Stimulated activated CD8-positive, alpha-beta memory T cell treated with anti-CD3 and anti-CD28 coated beads, Interleukin-7, amount 100 ng/mL, for 48 hours (primary cell): Measurements from ENCODE around the gene PPFIBP1.
"Not testable (repeated sequence)": the region's sequence is repeated elsewhere in the genome, so short reads cannot be mapped to it uniquely, and the experiment has no call there.

ENCODE experiments used
- DNase-seq, 2 donors: peaks; one replicate each; pipeline ENCODE4 v3.0.0-alpha.2; 2020; ENCODE audit warnings: low read depth in 1 of 2; ENCODE audit errors: extremely low read depth in 1 of 2

PPFIBP1 gene

DNA sequence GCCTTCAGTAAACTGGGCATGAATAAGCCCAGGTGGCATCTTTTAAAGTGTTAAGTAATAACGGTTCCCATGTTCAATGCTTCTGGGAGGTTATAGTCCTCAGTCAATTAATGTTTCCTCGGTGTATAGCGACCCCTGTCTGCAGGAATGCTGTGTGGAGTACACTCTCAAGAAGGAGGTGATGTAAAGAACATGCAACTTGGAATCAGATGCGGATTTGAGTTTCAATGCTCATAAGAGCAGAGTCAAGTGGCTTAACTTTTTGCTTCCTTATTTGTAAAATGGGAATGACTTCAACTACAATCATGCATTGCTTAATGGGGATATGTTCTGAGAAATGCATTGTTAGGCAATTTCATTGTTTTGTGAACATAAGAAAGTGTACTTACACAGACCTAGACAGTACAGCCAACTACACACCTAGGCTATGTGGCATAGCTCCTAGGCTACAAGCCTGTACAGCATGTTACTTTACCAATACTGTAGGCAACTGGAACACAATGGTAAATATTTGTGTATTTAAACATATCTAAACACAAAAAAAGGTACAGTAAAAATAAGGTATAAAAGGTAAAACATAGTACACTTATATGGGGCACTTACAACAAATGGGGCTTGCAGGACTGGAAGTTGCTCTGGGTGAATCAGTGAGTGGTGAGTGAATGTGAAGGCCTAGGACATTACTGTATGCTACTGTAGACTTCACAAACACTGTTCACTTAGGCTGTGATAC, 179.9 kb downstream of the PPFIBP1 start:
- peak; percentile 14 to 57 for DNase-seq

DNA sequence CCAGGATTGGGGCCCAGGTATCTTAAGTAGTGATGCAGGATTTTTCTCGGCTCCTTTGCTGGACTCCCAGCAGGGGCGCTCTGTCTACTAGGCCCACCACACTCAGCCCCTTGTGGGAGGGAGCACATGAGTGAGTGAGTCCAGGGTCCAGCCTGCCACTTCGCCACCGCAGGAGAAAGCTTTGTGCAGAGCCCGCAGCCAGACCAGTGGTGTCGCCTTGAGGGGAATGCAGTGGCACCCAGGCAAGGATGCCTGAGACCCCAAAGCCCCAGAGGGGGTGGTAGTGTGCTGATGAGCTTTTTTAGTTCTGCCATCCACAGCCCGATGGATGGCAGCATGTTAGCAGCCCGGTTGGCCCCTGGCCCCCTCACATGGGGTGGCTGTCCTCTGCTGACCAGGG, 181.3 kb downstream of the PPFIBP1 start:
- DNase-seq, result no peak

DNA sequence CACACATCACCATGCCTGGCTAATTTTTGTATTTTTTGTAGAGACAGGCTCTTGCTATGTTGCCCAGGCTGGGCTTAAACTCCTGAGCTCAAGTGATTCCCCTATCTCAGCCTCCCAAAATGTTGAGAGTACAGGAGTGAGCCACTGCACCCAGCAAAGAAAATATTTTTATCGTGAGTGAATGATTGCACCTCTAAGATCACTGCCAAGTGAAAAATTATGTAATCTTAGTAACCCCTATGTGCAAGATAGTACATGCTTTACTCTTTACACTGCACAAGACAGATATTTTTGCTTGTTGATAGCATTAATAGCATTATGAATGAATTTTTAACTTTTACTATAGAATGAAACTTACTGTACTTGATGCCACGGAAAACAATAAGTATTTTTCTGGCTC, 183.2 kb downstream of the PPFIBP1 start:
- no peak for DNase-seq

GRCh38 chr12:27709212-27709931, 185.4 kb downstream of the PPFIBP1 start:
- no peak for DNase-seq

DNA sequence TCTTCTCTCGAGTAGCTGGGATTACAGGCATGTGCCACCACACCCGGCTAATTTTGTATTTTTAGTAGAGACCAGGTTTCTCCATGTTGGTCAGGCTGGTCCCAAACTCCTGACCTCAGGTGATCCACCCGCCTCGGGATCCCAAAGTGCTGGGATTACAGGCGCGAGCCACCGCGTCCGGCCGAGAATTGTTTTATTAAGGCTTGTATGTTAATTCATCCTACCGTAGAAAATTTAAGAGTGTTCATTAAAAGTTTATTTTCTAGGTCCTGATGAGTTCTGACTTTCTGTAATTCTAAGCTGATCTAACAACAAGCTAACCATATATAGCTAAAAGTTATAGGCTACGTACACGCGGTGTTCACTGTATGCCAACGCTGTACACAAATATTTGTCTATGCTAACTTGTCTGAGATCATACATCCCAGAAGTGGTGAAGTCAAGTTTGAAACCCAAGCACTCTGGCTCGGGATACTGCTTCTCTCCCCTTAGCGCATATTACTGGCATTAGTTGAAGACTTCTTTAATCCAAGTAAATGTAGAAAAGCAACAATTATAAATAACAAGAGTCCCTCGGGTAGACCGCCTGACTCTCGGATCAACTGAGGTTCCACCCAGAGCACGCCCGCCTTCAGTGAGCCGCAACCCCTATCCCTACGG, 186.1 kb downstream of the PPFIBP1 start:
- DNase-seq, result no peak

- peak; percentile 76 to 84 for DNase-seq
Measured at GRCh38 chr12:27710592-27711316, 186.7 kb downstream of the PPFIBP1 start, which contains the start of gene MRPS35. Gene MRPS35 (plus strand): TSS chr12:27710832. CDS start chr12:27710844, 12 bp downstream.

GRCh38 chr12:27711317-27711682, 187.3 kb downstream of the PPFIBP1 start:
- DNase-seq, result no peak

DNA sequence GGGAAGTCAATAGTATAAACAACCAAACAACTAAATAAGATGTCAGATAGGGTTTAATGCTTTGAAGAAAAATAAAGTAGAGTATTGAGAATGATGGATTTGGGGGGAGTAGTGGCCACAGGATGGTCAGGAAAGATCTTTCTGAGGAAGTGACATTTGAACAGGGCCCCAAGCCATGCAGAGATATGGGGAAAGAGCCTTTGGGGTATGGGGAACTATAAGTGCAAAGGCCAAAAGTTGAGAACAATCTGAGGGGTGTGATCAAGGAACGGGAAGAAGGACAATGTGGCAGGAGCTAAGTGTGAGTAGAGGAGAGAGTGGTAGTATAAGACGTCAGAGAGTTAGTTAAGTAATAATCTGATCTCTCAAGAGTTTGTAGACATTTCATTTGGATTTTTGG, 188.0 kb downstream of the PPFIBP1 start:
- no peak for DNase-seq

- DNase-seq, result no peak
Measured at GRCh38 chr12:27723212-27723611, 199.2 kb downstream of the PPFIBP1 start.

- DNase-seq, result no peak
Measured at GRCh38 chr12:27730097-27730588, 206.1 kb downstream of the PPFIBP1 start.

DNA sequence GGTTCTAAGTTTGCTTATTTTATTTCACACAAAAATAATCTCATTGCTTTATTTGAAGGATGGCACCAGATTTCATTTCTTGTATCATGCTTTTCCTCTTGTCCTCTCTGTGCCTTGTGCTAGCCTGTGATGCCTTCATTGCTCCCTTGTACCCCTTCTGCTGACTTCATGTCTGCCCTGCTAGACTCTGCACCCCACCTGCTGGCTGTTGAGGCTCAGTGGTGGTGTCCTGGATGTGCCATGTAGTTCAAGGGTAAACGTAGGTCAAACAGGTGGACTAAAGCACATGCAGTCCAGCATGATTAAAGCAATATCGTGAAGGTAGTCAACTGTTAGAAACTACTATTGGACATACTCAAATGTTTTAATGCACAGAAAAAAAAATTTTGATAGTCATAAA, 208.3 kb downstream of the PPFIBP1 start:
- DNase-seq, result no peak

DNA sequence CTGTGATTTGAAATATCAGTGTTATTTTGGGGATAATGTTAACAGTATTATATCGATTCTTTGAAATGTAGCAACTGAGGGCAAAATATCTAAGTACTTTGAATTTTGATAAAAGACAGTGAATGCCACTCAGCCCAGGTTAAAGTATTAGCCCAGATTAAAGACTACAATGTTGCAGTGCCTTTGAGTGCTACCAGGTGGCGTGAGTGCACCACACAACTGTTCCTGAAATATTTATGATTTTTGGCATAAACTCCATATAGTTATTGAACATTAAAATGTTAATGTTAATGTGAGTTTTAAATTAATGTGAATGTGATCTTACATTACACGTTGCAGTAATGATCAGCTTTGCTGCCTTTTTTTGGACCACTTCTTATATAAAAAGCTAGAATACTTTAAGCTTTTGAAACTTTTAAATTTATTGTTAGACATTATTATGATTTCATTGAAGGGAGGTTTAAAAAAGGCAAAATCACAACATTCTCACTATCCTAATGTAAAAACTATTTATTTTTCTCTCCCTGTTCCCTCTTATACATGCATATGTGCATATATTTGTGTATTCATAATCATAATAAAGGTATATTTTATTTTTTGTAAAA, 209.1 kb downstream of the PPFIBP1 start:
- DNase-seq, result no peak

DNA sequence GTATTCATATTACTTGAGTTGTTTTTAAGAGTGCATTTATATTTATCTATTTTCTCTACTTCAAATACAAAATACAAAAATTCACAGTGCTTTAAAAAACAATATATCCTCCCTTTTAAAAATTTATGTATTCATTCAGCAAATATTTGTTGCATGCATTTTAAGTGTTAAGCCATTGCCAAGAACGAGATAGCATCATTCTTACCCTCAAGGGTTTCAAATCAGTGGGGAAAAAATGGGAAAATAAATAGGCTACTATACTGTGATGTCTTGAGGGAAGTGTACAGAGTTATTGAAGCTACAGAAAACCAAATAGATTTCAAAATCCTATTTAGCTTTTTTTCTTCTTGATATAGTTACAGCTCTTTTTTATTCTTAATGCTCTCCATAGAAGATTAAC, 209.8 kb downstream of the PPFIBP1 start:
- no peak for DNase-seq

GRCh38 chr12:27734321-27734720, 210.3 kb downstream of the PPFIBP1 start:
- DNase-seq, result not testable (repeated sequence)

- no peak for DNase-seq
Measured at GRCh38 chr12:27743601-27744000, 219.6 kb downstream of the PPFIBP1 start.
